Liver (tissue), 9 donors: Measurements from ENCODE around the gene DEPDC4. TPM values are rescaled to one million over a fixed set of nuclear protein-coding genes. Genes with fewer than 3 reads are reported as not detected.

Experiments used
- DNase-seq: peaks from one replicate; pipeline ENCODE4 v3.0.0-alpha.2; 2017; ENCODE audit warnings: low spot score
- H3K27ac ChIP-seq, 2 donors: one replicate each; pipeline ENCODE4 v1.7.0; 2013; ENCODE audit warnings: inconsistent platforms in 2 of 2, low read length in 2 of 2, control low read depth in 1 of 2, low read depth in 1 of 2, mild to moderate bottlenecking in 1 of 2
- H3K27me3 ChIP-seq, 4 donors: one replicate each; pipeline versions ENCODE4 v1.6.1 to v1.7.0; 2013; ENCODE audit warnings: low read length in 3 of 4, inconsistent platforms in 1 of 4, mild to moderate bottlenecking in 1 of 4, moderate library complexity in 1 of 4; ENCODE audit not compliant: control insufficient read depth in 4 of 4, insufficient read depth in 4 of 4
- H3K36me3 ChIP-seq, 4 donors: one replicate each; pipeline versions ENCODE4 v1.6.1 to v1.7.0; 2013; ENCODE audit warnings: low read length in 3 of 4, mild to moderate bottlenecking in 3 of 4, low read depth in 1 of 4, moderate library complexity in 1 of 4; ENCODE audit not compliant: control insufficient read depth in 4 of 4, insufficient read depth in 3 of 4
- H3K4me1 ChIP-seq, 4 donors: one replicate each; pipeline versions ENCODE4 v1.6.1 to v1.7.0; 2013; ENCODE audit warnings: low read length in 3 of 4, mild to moderate bottlenecking in 3 of 4, moderate library complexity in 1 of 4; ENCODE audit not compliant: control insufficient read depth in 4 of 4, insufficient read depth in 4 of 4
- H3K4me3 ChIP-seq, 3 donors: one replicate each; pipeline versions ENCODE4 v1.6.1 to v1.7.0; 2013; ENCODE audit warnings: low read length in 3 of 3, control low read depth in 1 of 3, low read depth in 1 of 3, mild to moderate bottlenecking in 1 of 3
- H3K9ac ChIP-seq, 2 donors: one replicate each; pipeline ENCODE4 v1.7.0; 2013; ENCODE audit warnings: low read length in 2 of 2, mild to moderate bottlenecking in 2 of 2, moderate library complexity in 2 of 2, control low read depth in 1 of 2, low read depth in 1 of 2
- H3K9me3 ChIP-seq, 4 donors: one replicate each; pipeline versions ENCODE4 v1.6.1 to v1.7.0; 2013; ENCODE audit warnings: low read length in 3 of 4; ENCODE audit not compliant: control insufficient read depth in 4 of 4
- EGR1 ChIP-seq, 2 donors: IDR thresholded peaks; 2 replicates each; pipeline ENCODE4 v1.6.1; 2016 to 2018; ENCODE audit warnings: antibody characterized with exemption in 2 of 2, low read depth in 2 of 2
- FOXA1 ChIP-seq: IDR thresholded peaks from 2 replicates; pipeline ENCODE4 v1.6.1; 2016; ENCODE audit warnings: antibody characterized with exemption
- FOXA2 ChIP-seq: IDR thresholded peaks from 2 replicates; pipeline ENCODE4 v1.6.1; 2016; ENCODE audit warnings: antibody characterized with exemption
- GABPA ChIP-seq, 2 donors: IDR thresholded peaks in 1 of 2; conservative IDR thresholded peaks in 1 of 2; 2 replicates each; pipeline ENCODE4 v1.6.1; 2016; ENCODE audit warnings: antibody characterized with exemption in 2 of 2, mild to moderate bottlenecking in 1 of 2, moderate library complexity in 1 of 2
- HNF4A ChIP-seq, 2 donors: conservative IDR thresholded peaks; 2 replicates each; pipeline ENCODE4 v1.6.1; 2016; ENCODE audit warnings: antibody characterized with exemption in 2 of 2, mild to moderate bottlenecking in 2 of 2
- JUND ChIP-seq, 2 donors: IDR thresholded peaks; 2 replicates each; pipeline ENCODE4 v1.6.1; 2016; ENCODE audit warnings: antibody characterized with exemption in 2 of 2
- NR2F2 ChIP-seq: IDR thresholded peaks from 2 replicates; pipeline ENCODE4 v1.6.1; 2016; ENCODE audit warnings: antibody characterized with exemption
- RAD21 ChIP-seq, 2 donors: IDR thresholded peaks; 2 replicates each; pipeline ENCODE4 v1.6.1; 2016; ENCODE audit warnings: antibody characterized with exemption in 2 of 2, mild to moderate bottlenecking in 2 of 2
- RXRA ChIP-seq, 2 donors: IDR thresholded peaks; 2 replicates each; pipeline ENCODE4 v1.6.1; 2017 to 2018; ENCODE audit warnings: antibody characterized with exemption in 2 of 2, mild to moderate bottlenecking in 1 of 2
- SP1 ChIP-seq: IDR thresholded peaks from 2 replicates; pipeline ENCODE4 v1.6.1; 2018; ENCODE audit warnings: antibody characterized with exemption, mild to moderate bottlenecking
- TAF1 ChIP-seq: conservative IDR thresholded peaks from 2 replicates; pipeline ENCODE4 v1.6.1; 2016; ENCODE audit warnings: antibody characterized with exemption, mild to moderate bottlenecking
- YY1 ChIP-seq: IDR thresholded peaks from 2 replicates; pipeline ENCODE4 v1.6.1; 2016; ENCODE audit warnings: antibody characterized with exemption, mild to moderate bottlenecking
- WGBS: extraction: QIAGEN DNeasy Blood & Tissue Kit; methylation state at CpG from one replicate; pipeline ENCODE4 v1.1.7; 2013; 5-methylcytosine and 5-hydroxymethylcytosine counted together
- polyA plus RNA-seq, 2 donors: library from polyadenylated mRNA; stranded (reverse) in 1 of 2; unstranded in 1 of 2; fragments of 200-250 nt in 1 of 2; fragments of >200 nt in 1 of 2; fragmentation: Nextera tagmentation in 1 of 2; extraction: Ambion mirVana in 1 of 2; gene quantifications; one replicate each; pipeline versions ENCODE4 v1.2.1 to v1.2.3, GENCODE V29; 2013 to 2015
- total RNA-seq, 2 donors: library from RNA; depleted of rRNA; stranded (reverse); fragments of >200 nt; gene quantifications; one replicate each; pipeline ENCODE4 v1.2.3, GENCODE V29; 2014
- TF ChIP-seq, protein P1 (sequence below): fragments of 150-350 bp; IDR thresholded peaks from 2 replicates; pipeline ENCODE4 v1.5.1; 2017; ENCODE audit warnings: improper control_type of control experiment, low read depth, low read length; ENCODE audit not compliant: missing input control
- TF ChIP-seq, protein P2 (sequence below): IDR thresholded peaks from 2 replicates; pipeline ENCODE4 v1.6.1; 2016; ENCODE audit warnings: antibody characterized with exemption, mild to moderate bottlenecking
- TF ChIP-seq, protein P3 (sequence below): IDR thresholded peaks from 2 replicates; pipeline ENCODE4 v1.6.1; 2016; ENCODE audit warnings: antibody characterized with exemption
- TF ChIP-seq, protein P4 (sequence below): IDR thresholded peaks from 2 replicates; pipeline ENCODE4 v1.6.1; 2016; ENCODE audit warnings: antibody characterized with exemption
- TF ChIP-seq, protein P5 (sequence below): IDR thresholded peaks from 2 replicates; pipeline ENCODE4 v1.6.1; 2016; ENCODE audit warnings: antibody characterized with exemption
- donor health status: healthy.
- donor health status: healthy.
- donor health status: healthy.
- donor health status: healthy.
- donor health status: healthy.

Gene DEPDC4
- total and polyA plus RNA-seq, 4 donors = 0.39 to 6.9 (median 1.9) TPM

DNA sequence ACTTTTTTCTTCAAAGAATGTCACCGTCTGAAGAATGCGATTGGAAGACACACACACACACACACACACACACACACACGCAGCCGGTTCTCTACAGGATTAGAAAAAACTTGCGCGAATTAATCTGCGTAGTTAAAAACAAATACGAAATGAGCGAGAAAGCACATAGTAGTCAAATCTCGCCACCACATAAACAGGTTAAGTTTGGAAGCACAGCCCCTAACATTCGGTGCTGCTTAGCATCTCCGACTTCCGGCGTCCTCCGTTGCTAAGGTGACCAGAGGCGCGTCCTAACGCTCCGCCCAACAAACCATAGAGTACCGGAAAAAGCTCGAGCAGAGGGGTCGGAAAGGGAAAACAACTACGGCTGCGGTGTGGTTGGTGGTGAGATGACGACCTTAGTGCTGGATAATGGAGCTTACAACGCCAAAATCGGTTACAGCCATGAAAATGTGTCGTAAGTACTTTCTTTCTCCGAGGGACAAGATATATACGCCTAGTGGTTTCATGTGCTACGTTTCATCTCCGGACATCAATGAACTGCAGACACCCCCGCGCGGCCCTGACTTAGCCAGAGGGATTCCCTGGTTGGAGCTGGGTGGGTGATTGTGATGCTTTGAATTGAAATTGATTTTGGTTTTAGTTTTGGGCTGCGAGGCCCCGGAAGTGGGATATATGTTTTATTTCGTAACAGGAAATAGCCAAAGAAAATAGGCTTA, 66.3 kb downstream of the DEPDC4 start, which contains the start of gene ACTR6:
Gene ACTR6, plus strand, starts transcription at position 353 of the 719 bp plus-strand sequence. Its CDS starts 37 bp downstream, at position 390.
- H3K9ac ChIP-seq = peak within 1 kb of the TSS; percentile 75 to 82
- H3K9me3 ChIP-seq = no peaks in the 10 kb centered on the region
- peak; percentile 95 for DNase-seq
- peaks cover 0 to 4% (median 0%) of the 10 kb centered on the region in 4 donors for H3K36me3 ChIP-seq
- H3K27ac ChIP-seq = peak within 1 kb of the TSS; percentile 67 to 70
- H3K4me3 ChIP-seq = peak within 1 kb of the TSS; percentile 87 to 93 (median 87)
- peak in 1 of 2 donors; percentile 29 for TF ChIP-seq JUND (IDR thresholded peaks at IDR 0.05)
- peak; percentile 66 for TF ChIP-seq YY1
- TF ChIP-seq, protein P1, sequence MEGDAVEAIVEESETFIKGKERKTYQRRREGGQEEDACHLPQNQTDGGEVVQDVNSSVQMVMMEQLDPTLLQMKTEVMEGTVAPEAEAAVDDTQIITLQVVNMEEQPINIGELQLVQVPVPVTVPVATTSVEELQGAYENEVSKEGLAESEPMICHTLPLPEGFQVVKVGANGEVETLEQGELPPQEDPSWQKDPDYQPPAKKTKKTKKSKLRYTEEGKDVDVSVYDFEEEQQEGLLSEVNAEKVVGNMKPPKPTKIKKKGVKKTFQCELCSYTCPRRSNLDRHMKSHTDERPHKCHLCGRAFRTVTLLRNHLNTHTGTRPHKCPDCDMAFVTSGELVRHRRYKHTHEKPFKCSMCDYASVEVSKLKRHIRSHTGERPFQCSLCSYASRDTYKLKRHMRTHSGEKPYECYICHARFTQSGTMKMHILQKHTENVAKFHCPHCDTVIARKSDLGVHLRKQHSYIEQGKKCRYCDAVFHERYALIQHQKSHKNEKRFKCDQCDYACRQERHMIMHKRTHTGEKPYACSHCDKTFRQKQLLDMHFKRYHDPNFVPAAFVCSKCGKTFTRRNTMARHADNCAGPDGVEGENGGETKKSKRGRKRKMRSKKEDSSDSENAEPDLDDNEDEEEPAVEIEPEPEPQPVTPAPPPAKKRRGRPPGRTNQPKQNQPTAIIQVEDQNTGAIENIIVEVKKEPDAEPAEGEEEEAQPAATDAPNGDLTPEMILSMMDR = peak; percentile 16
- TF ChIP-seq, protein P2, sequence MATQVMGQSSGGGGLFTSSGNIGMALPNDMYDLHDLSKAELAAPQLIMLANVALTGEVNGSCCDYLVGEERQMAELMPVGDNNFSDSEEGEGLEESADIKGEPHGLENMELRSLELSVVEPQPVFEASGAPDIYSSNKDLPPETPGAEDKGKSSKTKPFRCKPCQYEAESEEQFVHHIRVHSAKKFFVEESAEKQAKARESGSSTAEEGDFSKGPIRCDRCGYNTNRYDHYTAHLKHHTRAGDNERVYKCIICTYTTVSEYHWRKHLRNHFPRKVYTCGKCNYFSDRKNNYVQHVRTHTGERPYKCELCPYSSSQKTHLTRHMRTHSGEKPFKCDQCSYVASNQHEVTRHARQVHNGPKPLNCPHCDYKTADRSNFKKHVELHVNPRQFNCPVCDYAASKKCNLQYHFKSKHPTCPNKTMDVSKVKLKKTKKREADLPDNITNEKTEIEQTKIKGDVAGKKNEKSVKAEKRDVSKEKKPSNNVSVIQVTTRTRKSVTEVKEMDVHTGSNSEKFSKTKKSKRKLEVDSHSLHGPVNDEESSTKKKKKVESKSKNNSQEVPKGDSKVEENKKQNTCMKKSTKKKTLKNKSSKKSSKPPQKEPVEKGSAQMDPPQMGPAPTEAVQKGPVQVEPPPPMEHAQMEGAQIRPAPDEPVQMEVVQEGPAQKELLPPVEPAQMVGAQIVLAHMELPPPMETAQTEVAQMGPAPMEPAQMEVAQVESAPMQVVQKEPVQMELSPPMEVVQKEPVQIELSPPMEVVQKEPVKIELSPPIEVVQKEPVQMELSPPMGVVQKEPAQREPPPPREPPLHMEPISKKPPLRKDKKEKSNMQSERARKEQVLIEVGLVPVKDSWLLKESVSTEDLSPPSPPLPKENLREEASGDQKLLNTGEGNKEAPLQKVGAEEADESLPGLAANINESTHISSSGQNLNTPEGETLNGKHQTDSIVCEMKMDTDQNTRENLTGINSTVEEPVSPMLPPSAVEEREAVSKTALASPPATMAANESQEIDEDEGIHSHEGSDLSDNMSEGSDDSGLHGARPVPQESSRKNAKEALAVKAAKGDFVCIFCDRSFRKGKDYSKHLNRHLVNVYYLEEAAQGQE = peak; percentile 65
- no peak for TF ChIP-seq FOXA1
- no peak for TF ChIP-seq FOXA2
- TF ChIP-seq, protein P3, sequence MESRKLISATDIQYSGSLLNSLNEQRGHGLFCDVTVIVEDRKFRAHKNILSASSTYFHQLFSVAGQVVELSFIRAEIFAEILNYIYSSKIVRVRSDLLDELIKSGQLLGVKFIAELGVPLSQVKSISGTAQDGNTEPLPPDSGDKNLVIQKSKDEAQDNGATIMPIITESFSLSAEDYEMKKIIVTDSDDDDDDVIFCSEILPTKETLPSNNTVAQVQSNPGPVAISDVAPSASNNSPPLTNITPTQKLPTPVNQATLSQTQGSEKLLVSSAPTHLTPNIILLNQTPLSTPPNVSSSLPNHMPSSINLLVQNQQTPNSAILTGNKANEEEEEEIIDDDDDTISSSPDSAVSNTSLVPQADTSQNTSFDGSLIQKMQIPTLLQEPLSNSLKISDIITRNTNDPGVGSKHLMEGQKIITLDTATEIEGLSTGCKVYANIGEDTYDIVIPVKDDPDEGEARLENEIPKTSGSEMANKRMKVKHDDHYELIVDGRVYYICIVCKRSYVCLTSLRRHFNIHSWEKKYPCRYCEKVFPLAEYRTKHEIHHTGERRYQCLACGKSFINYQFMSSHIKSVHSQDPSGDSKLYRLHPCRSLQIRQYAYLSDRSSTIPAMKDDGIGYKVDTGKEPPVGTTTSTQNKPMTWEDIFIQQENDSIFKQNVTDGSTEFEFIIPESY = no peak
- peak; percentile 33 to 45 for TF ChIP-seq RXRA (IDR thresholded peaks at IDR 0.05)
- peak; percentile 57 for TF ChIP-seq SP1
- peak in 1 of 2 donors; percentile 22 for TF ChIP-seq HNF4A (conservative IDR thresholded peaks at IDR 0.05)
- peak; percentile 53 to 90 for TF ChIP-seq GABPA (IDR thresholded peaks at IDR 0.05 in 1 of 2, conservative IDR thresholded peaks at IDR 0.05 in 1 of 2)
- peak in 1 of 2 donors; percentile 41 for TF ChIP-seq EGR1 (IDR thresholded peaks at IDR 0.05; ENCODE audit: low read depth in 2 of 2)
- TF ChIP-seq, protein P4, sequence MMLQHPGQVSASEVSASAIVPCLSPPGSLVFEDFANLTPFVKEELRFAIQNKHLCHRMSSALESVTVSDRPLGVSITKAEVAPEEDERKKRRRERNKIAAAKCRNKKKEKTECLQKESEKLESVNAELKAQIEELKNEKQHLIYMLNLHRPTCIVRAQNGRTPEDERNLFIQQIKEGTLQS = no peak
- peak; percentile 81 for TF ChIP-seq TAF1
- peak; percentile 38 for TF ChIP-seq NR2F2
- TF ChIP-seq, protein P5, sequence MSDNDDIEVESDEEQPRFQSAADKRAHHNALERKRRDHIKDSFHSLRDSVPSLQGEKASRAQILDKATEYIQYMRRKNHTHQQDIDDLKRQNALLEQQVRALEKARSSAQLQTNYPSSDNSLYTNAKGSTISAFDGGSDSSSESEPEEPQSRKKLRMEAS = peak; percentile 65
- TF ChIP-seq RAD21 (IDR thresholded peaks at IDR 0.05) = peak; percentile 54 to 57
- under 1% methylated on average over 38 of the region's 38 CpGs for WGBS
- H3K27me3 ChIP-seq = no peaks in the 10 kb centered on the region
- peaks cover 6 to 29% (median 23%) of the 10 kb centered on the region in 4 donors for H3K4me1 ChIP-seq
